Dendritic cell treated with granulocyte-macrophage colony-stimulating factor and Interleukin-4, amounts not matched to agents 40 ng/mL and 50 ng/mL, for 4 days (primary cell): Measurements from ENCODE around the gene EEFSEC.

Source experiments
- H3K27ac Mint-ChIP-seq: one replicate; pipeline ENCODE4 v1.8.0; 2022; ENCODE audit warnings: mild to moderate bottlenecking, mixed read lengths
- H3K27me3 Mint-ChIP-seq: one replicate; pipeline ENCODE4 v1.8.0; 2022; ENCODE audit warnings: mild to moderate bottlenecking, mixed read lengths
- H3K36me3 Mint-ChIP-seq: one replicate; pipeline ENCODE4 v1.8.0; 2022; ENCODE audit warnings: low read depth, mixed read lengths
- H3K4me1 Mint-ChIP-seq: one replicate; pipeline ENCODE4 v1.8.0; 2022; ENCODE audit warnings: low read depth, mixed read lengths
- H3K4me3 Mint-ChIP-seq: one replicate; pipeline ENCODE4 v1.8.0; 2022; ENCODE audit warnings: mild to moderate bottlenecking, moderate library complexity, mixed read lengths
- H3K9me3 Mint-ChIP-seq: one replicate; pipeline ENCODE4 v1.8.0; 2022; ENCODE audit warnings: mixed read lengths
- intact Hi-C: fragments of 100-400 bp; cut with micrococcal nuclease; formaldehyde crosslinking; loops from one replicate; pipeline ENCODE4 v1.15.0; 2022

The EEFSEC gene

DNA sequence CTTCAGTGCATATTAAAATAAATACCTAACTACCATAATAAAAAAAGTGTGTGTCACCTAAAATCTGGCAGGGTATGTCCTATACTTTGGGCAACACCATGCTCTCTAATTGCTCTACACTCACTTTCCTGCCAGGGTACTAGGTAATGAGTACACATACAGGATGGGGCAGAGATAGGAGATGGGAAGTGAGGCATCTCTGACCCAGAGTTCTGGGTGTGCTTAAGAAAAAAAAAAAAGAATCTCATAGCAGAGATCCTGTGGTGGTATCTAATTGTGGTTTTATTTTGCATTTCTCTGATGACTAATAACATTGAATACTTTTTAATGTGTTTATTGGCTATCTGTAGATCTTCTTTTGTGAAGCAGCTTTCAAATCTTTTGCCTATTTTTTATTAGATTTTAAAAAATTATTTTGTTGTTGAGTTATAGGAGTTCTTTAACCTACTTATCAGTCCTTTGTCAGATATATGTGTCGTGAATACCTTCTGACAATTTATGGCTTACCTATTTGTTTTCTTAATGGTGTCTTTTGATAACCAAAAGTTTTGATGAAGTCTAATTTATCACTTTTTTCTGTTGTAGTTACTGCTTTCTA, 48.0 kb downstream of the EEFSEC start:
- Mint-ChIP-seq H3K4me1 (peaks cover 9% of the 10 kb centered on the region), H3K4me3 (no peak overlapping the region), H3K27me3 (no peaks in the 10 kb centered on the region), H3K9me3 (no peaks in the 10 kb centered on the region), H3K27ac (no peak overlapping the region), H3K36me3 (peaks cover 23% of the 10 kb centered on the region)
- intact Hi-C loops = no loop called here

DNA sequence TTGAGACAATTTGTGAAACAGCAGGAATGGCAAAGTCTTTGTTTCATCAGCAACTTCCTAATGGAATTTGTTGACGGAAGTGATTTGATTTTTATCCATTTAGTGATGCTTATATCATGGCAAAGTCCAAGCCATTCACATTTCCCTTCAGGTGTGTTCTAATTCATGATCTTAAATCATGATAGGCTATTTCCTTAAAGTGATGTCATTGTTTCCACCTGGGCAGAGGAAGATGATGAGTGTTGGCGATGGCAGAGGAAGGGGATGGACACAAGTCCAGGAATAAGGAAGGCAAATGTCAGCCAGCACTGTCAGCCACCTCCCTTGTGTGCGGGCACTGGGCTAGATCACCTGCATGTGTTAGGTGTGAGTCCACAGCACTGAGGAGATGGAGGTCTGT, 49.9 kb downstream of the EEFSEC start:
- Mint-ChIP-seq H3K4me1 (peaks cover 14% of the 10 kb centered on the region), H3K27ac (no peak overlapping the region), H3K9me3 (no peaks in the 10 kb centered on the region), H3K27me3 (no peaks in the 10 kb centered on the region), H3K4me3 (no peak overlapping the region), H3K36me3 (peaks cover 16% of the 10 kb centered on the region)
- intact Hi-C loops = no loop called here

DNA sequence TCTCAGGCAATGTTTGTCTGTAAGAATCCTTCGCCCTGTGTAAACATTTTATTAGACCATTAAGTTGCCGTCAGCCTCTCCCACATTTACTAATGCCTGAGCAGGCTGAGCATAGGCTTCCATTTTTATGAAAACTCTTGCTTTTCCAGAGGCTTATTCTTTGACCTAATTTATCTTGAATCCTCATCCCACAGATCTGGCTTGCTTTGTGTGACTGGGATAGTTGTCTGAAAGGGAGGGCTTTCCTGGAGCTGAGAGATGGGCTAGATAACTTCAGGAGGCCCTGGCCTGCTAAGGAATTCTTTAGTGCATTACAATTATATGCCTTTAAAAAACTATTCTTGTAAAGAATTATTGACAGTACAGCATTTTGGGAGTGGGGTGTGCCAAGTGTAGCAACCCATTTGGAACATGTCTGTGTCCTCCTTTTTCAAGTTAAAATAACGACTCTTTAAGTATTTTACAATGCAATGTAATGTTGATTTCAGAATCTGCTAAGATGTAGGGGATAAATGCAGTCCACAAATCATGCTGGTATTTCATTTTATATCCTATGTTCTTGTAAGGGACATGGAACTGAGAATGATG, 52.4 kb downstream of the EEFSEC start:
- H3K27me3 Mint-ChIP-seq = no peaks in the 10 kb centered on the region
- H3K4me1 Mint-ChIP-seq = peaks cover 21% of the 10 kb centered on the region
- peaks cover 9% of the 10 kb centered on the region for H3K36me3 Mint-ChIP-seq
- H3K4me3 Mint-ChIP-seq = no peak overlapping the region
- H3K9me3 Mint-ChIP-seq = no peaks in the 10 kb centered on the region
- intact Hi-C loops = no loop called here
- H3K27ac Mint-ChIP-seq = no peak overlapping the region

DNA sequence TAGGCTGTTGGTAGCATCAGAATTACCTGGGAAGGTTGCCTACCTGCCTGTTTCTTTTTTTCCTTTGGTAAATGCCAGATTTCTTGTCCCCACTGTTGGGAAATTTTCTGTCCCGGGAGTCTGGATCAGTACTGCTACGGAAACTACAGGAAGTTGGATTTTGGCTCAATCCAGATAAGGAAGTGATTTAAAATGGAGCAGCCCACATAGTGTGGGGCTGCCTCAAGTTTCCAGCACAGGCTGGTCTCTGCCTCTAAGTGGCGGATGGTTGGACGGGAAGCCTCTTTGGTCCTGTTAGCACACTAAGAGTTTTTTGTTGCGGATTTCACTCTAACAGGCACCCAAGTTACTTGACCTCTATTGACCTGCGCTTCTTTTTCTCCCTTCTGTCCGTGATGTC, 54.7 kb downstream of the EEFSEC start:
- intact Hi-C loops = no loop called here
- peaks cover 21% of the 10 kb centered on the region for H3K4me1 Mint-ChIP-seq
- no peak overlapping the region for H3K27ac Mint-ChIP-seq
- H3K4me3 Mint-ChIP-seq = no peak overlapping the region
- no peaks in the 10 kb centered on the region for H3K9me3 Mint-ChIP-seq
- no peaks in the 10 kb centered on the region for H3K27me3 Mint-ChIP-seq
- H3K36me3 Mint-ChIP-seq = peaks cover 6% of the 10 kb centered on the region

DNA sequence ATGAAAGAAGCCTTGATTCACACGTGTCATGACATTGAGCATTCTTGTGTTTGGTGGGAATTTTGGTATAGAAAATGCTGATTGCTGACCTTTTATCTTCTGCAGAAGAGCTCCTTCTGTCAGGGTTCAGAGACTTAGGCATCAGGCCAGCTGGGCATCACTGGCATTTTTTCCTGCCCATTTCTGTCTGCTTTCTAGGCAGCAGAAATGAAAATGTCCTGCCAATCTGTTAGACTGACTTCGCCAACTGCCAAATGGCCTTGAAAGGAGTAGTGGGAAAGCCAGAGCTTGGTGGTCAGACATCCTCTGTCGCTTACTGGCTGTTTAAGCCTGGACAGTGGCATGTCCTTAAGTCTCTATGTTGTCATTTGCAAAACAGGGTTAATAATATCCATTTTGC, 57.4 kb downstream of the EEFSEC start:
- no peak overlapping the region for H3K27ac Mint-ChIP-seq
- no peak overlapping the region for H3K4me3 Mint-ChIP-seq
- H3K36me3 Mint-ChIP-seq = no peaks in the 10 kb centered on the region
- no peaks in the 10 kb centered on the region for H3K9me3 Mint-ChIP-seq
- peaks cover 14% of the 10 kb centered on the region for H3K4me1 Mint-ChIP-seq
- intact Hi-C loops = no loop called here
- no peaks in the 10 kb centered on the region for H3K27me3 Mint-ChIP-seq

DNA sequence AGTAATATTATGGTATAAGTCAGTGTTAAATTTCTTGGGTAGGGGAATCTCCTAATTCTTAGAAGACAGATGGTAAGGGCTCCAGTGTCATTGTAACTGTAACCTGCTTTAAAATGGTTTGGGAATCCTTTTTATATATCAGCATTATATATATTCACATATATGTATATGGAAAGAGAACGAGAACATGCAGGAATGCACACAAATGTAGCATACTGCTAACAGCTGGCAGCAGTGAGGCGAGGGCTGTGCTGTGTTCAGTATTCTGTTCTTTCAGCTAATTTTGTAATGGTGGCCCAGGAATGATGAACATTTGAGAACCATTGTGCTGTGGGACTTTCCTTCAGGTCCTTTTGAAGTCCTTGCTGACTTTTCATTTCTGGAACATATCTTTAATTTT, 60.8 kb downstream of the EEFSEC start:
- Mint-ChIP-seq H3K27me3 (no peaks in the 10 kb centered on the region), H3K9me3 (no peaks in the 10 kb centered on the region), H3K36me3 (peaks cover 5% of the 10 kb centered on the region), H3K4me1 (peaks cover 5% of the 10 kb centered on the region), H3K4me3 (no peak overlapping the region), H3K27ac (no peak overlapping the region)
- intact Hi-C loops = no loop called here

DNA sequence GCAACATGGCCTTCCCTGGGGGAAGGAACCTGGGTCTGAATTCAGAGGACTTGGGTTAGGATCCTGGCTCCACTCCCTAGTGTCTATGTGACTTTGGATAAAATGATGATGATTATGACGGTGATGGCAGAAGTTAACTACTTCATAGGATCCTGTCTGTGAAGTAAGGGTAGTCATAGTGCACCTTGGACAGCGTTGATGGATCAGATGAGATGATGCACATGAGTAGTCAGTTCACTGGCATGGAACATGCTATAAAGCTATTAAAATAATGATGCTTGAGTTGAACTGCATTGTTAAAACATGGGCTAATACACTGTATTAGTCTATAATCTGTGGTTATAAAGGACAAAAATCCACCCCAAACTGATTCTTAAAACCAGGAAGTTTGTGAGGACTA, 62.0 kb downstream of the EEFSEC start:
- Mint-ChIP-seq H3K4me1 (peaks cover under 1% of the 10 kb centered on the region), H3K36me3 (peaks cover 12% of the 10 kb centered on the region), H3K9me3 (no peaks in the 10 kb centered on the region), H3K27ac (no peak overlapping the region), H3K4me3 (no peak overlapping the region), H3K27me3 (no peaks in the 10 kb centered on the region)
- intact Hi-C loops = no loop called here

DNA sequence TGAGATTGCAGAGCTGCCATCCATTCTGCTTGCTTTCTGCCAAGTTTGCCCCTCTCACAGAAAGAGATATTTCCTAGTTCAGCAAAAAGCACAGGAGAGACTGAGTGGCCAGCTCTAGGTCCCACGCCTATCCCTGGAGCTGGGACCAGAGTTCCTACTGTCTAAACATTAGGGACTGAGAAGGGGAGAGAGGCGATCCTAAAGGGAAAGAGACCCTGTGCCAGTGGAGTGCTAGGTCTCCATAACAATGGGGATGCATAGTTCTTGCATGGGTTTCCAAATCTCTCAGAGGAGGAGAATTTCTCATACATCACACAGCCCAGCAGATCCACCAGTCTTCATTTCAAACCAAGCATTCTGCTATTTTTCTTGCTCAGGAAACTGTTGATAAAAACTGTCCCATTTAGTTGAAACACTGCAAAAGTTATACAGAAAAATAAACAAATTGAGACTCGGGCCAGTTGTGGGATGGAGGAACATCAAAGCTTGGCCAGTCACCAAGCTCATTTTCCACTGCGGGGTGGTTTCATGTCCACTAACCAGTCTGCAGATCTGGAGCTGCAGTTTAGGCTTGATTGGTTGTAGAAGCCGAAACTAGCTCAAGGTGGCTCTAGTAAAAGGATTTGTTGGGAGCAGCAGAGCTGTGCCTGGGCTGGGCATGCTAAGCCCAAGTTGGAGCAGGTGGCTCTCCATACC, 62.7 kb downstream of the EEFSEC start:
- Mint-ChIP-seq H3K36me3 (peaks cover 19% of the 10 kb centered on the region), H3K27ac (no peak overlapping the region), H3K27me3 (no peaks in the 10 kb centered on the region), H3K4me1 (no peaks in the 10 kb centered on the region), H3K9me3 (peaks cover 4% of the 10 kb centered on the region), H3K4me3 (no peak overlapping the region)
- intact Hi-C loops = no loop called here

DNA sequence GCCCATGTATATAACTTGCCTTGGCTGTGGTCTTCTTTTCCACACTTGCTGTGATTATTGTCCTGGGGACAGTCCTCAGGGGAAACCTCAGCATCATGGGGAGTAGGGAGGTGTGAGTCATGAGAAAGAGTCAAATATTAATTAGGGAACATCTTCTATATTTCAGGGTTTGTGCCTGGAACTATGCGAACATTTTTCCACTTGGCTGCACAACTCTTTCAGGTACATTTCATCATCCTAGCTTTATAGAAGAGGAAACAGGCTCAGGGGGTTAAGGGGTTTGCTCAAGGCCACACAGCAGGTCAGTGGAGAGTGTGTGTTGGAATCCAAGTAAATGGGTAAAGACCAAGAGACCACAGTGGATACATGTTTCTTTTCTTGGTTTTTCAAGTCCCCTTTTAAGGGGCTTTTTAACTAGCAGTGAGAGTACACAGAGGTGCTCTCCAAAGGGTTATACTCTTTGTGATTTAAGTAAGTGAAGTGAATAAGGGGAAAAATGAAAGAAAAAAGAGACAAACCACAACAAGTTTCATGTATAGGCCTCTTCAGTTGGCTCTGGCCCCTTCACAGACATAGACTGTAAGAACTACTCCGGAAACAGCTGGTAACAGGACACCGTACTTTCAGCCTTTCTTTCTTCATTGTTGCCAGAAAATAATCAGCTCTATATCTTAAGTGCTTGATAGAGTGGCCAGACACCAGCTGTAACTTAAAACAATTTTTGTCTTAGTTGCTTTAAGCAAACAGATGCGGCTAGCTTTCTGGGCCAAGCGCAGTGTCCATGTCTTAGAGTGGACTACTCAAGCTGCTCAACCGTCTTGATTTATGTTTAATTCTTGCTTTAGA, 64.6 kb downstream of the EEFSEC start:
- H3K4me1 Mint-ChIP-seq = no peaks in the 10 kb centered on the region
- H3K36me3 Mint-ChIP-seq = peaks cover 24% of the 10 kb centered on the region
- H3K27ac Mint-ChIP-seq = no peak overlapping the region
- intact Hi-C loops = no loop called here
- no peaks in the 10 kb centered on the region for H3K27me3 Mint-ChIP-seq
- no peak overlapping the region for H3K4me3 Mint-ChIP-seq
- peaks cover 15% of the 10 kb centered on the region for H3K9me3 Mint-ChIP-seq

DNA sequence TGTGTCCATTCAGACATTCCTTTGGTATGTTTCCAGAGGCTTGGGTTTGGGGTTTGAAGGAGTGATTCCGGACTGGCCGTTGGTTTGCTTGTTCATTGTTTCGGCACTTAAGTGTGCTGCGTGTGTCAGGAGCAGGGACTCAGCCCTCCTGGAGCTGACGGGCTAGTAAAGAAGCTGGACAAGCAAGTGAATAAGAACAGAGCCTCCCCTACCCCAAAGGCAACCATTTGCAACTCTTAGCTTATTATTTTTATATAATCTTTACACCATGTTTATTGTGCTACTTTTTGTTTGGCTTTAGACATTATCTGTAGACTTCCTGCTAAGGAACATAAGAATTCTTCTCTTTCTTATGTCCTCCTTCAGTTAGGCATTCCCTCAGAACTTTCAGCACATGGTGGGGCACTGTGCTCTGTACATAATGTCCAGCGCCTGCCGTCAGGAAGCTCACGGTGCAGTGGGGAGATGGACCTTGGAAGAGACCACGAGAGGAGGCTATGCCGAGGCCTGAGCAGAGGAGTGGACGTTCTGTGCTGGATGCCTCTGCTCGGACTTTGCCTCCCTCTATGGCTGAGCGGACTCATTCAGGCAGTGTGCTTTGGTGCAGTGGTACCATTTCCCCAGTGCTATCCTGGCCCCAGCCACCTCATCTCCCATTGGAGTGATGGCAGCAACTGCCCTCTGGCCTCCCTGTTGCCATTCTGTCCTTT, 65.4 kb downstream of the EEFSEC start:
- H3K9me3 Mint-ChIP-seq = peaks cover 23% of the 10 kb centered on the region
- H3K27me3 Mint-ChIP-seq = no peaks in the 10 kb centered on the region
- H3K4me1 Mint-ChIP-seq = no peaks in the 10 kb centered on the region
- H3K4me3 Mint-ChIP-seq = no peak overlapping the region
- no peak overlapping the region for H3K27ac Mint-ChIP-seq
- intact Hi-C loops = no loop called here
- H3K36me3 Mint-ChIP-seq = peaks cover 24% of the 10 kb centered on the region

DNA sequence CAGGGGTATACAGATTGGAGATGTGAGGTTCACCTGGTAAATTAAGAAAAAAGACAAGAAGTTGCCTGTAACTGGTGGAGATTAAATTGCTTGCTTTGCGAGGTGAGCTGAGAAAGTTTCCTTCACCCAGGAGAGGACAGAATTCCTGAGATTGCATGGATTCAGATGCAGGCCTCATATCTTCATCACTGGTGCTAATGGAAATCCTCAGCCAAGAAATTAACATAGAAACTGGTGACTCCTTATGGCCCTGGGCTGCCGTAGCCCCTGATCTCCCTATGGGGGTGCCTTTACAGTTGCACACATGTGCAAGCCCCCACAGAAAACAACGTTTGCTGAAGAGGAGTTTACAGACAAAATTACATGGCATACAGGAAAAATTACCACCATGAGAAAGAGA, 68.0 kb downstream of the EEFSEC start:
- Mint-ChIP-seq H3K9me3 (peaks cover 23% of the 10 kb centered on the region), H3K4me3 (no peak overlapping the region), H3K27ac (no peak overlapping the region), H3K4me1 (no peaks in the 10 kb centered on the region), H3K27me3 (no peaks in the 10 kb centered on the region), H3K36me3 (peaks cover 30% of the 10 kb centered on the region)
- intact Hi-C loops = no loop called here

DNA sequence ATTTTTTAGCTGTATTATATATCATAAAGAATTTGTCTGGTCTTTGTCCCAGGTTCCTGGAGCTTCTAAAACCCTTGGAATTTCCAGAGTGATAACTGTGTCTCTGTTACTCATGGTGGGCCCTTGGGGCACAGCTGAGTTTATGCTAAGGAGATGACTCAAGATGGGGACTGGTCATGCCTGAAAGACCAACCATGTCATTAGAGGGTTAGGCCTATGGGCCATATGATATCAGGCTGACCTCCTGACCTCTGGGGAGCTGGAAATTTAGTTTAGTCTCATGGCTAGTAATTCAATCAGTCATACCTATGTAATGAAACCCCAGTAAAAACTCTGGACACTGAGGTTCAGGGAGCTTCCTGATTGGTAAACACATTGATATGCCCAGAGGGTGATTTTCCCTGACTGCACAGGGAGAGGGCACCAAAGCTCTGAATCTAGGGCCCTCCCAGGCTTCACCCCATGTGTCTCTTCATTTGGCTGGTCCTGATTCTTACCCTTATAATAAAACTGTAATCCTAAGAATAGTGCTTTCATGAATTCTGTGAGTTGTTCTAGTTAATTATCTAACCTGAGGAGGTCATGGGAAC, 69.6 kb downstream of the EEFSEC start:
- H3K36me3 Mint-ChIP-seq = peaks cover 30% of the 10 kb centered on the region
- intact Hi-C loops = no loop called here
- no peak overlapping the region for H3K27ac Mint-ChIP-seq
- peaks cover 23% of the 10 kb centered on the region for H3K9me3 Mint-ChIP-seq
- no peak overlapping the region for H3K4me3 Mint-ChIP-seq
- no peaks in the 10 kb centered on the region for H3K27me3 Mint-ChIP-seq
- no peaks in the 10 kb centered on the region for H3K4me1 Mint-ChIP-seq

DNA sequence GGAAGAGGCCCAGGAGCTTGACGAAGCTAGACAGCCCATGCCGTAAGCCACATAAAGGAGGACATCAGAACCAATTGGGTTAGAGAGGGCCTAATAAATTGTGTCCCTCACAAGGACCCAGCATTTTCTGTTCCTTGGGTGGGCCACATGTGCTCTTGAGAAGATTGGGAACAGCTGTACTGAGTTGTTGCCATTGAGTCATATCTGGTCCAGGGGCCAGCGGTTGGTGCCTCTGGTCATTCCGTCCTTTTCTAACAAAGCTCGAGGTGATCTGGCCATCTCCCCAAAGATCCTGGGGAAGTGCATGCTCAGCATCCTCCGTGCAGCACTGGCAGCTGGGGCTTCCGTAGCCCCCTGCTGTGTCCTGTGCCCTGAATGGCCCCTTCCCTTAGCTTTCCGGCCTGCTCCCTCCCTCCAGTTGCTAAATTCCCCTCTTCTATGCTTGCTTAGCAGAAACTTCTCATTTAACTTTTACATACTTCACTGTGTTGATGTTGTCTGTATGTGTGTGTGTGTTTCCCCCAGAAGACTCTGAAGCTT, 73.0 kb downstream of the EEFSEC start:
- intact Hi-C loops = no loop called here
- H3K36me3 Mint-ChIP-seq = peaks cover 14% of the 10 kb centered on the region

More for the DNA sequence above, 73.0 kb downstream of the EEFSEC start:
- Mint-ChIP-seq H3K27me3 (no peaks in the 10 kb centered on the region), H3K9me3 (peaks cover 15% of the 10 kb centered on the region), H3K4me3 (no peak overlapping the region), H3K4me1 (no peaks in the 10 kb centered on the region), H3K27ac (no peak overlapping the region)
